Smooth muscle cell (in vitro differentiated cells): ENCODE results near the gene STK39. TPM values are rescaled to one million over a fixed set of nuclear protein-coding genes. Genes with fewer than 3 reads are reported as not detected.
A peak's percentile ranks its signal among the peaks of the same experiment; 100 is the strongest.

ENCODE experiments used
- DNase-seq: peaks from one replicate; lab custom pipeline; 2025; ENCODE audit not compliant: unreplicated experiment; lab: John Stamatoyannopoulos, UW
- H2AFZ ChIP-seq: fragments of 200-600 bp; sonication (generic); 2 replicates; pipeline ENCODE4 v1.6.0; 2016; ENCODE audit warnings: antibody characterized with exemption, low read depth, mild to moderate bottlenecking
- H3F3A ChIP-seq: fragments of 200-600 bp; sonication (generic); 2 replicates; pipeline ENCODE4 v1.6.0; 2017; ENCODE audit warnings: antibody characterized with exemption, low read depth
- H3K27ac ChIP-seq: fragments of 200-600 bp; sonication (generic); 2 replicates; pipeline ENCODE4 v1.5.1; 2016; ENCODE audit warnings: low read depth, mild to moderate bottlenecking
- H3K27me3 ChIP-seq: fragments of 200-600 bp; sonication (generic); 2 replicates; pipeline ENCODE4 v1.6.1; 2016; ENCODE audit warnings: low read depth, mild to moderate bottlenecking
- H3K36me3 ChIP-seq: fragments of 200-600 bp; sonication (generic); 2 replicates; pipeline ENCODE4 v1.5.1; 2016; ENCODE audit warnings: low read depth
- H3K4me1 ChIP-seq: fragments of 200-600 bp; sonication (generic); 2 replicates; pipeline ENCODE4 v1.5.1; 2016; ENCODE audit warnings: low read depth
- H3K4me2 ChIP-seq: fragments of 200-600 bp; sonication (generic); 2 replicates; pipeline ENCODE4 v1.6.0; 2016; ENCODE audit warnings: mild to moderate bottlenecking
- H3K4me3 ChIP-seq: fragments of 200-600 bp; sonication (generic); 2 replicates; pipeline ENCODE4 v1.5.1; 2016; ENCODE audit warnings: mild to moderate bottlenecking
- H3K79me2 ChIP-seq: fragments of 200-600 bp; sonication (generic); 2 replicates; pipeline ENCODE4 v1.6.0; 2016; ENCODE audit warnings: low read depth, mild to moderate bottlenecking
- H3K9ac ChIP-seq: fragments of 200-600 bp; sonication (generic); 2 replicates; pipeline ENCODE4 v1.6.0; 2016; ENCODE audit warnings: low read depth
- H3K9me3 ChIP-seq: fragments of 200-600 bp; sonication (generic); replicated peaks from 2 replicates; pipeline ENCODE4 v1.5.1; 2016; ENCODE audit warnings: low read depth
- H4K20me1 ChIP-seq: fragments of 200-600 bp; sonication (generic); 2 replicates; pipeline ENCODE4 v1.6.0; 2016; ENCODE audit warnings: low read depth
- CTCF ChIP-seq: fragments of 200-600 bp; sonication (generic); IDR thresholded peaks from 2 replicates; pipeline ENCODE4 v1.5.1; 2017; ENCODE audit warnings: borderline replicate concordance, mild to moderate bottlenecking, antibody characterized with exemption; ENCODE audit not compliant: insufficient read depth, poor library complexity, severe bottlenecking
- WGBS: methylation state at CpG from one replicate; pipeline ENCODE4 v1.1.7; 2016; ENCODE audit warnings: low lambda C conversion rate; 5-methylcytosine and 5-hydroxymethylcytosine counted together
- polyA plus RNA-seq: library from polyadenylated mRNA; unstranded; fragments of >200 nt; fragmentation: Nextera tagmentation; extraction: Ambion mirVana; gene quantifications from 2 replicates; pipeline ENCODE4 v1.2.1, GENCODE V29; 2016
- total RNA-seq: library from RNA; depleted of rRNA; stranded (reverse); fragments of >200 nt; gene quantifications from 2 replicates; pipeline ENCODE4 v1.2.3, GENCODE V29; 2014

STK39 gene
- total and polyA plus RNA-seq, 2 experiments from 2014 or later = 21.1 to 37.8 TPM

GRCh38 chr2:168220965-168221819 is 26.2 kb downstream of the STK39 start:
- Histone ChIP-seq H3K27ac (no peak overlapping the region), H4K20me1 (peaks cover 76% of the 10 kb centered on the region), H3K9me3 (no peaks in the 10 kb centered on the region), H3K4me2 (no peak overlapping the region), H3K27me3 (no peaks in the 10 kb centered on the region), H3K9ac (no peak overlapping the region), H2AFZ (no peak overlapping the region), H3F3A (no peaks in the 10 kb centered on the region), H3K36me3 (no peaks in the 10 kb centered on the region), H3K4me3 (no peak overlapping the region), H3K79me2 (peaks cover 36% of the 10 kb centered on the region), H3K4me1 (peaks cover 6% of the 10 kb centered on the region)
- TF ChIP-seq CTCF = no peak
- WGBS = 93% methylated on average over 11 of the region's 11 CpGs
- no peak for DNase-seq

GRCh38 chr2:168217920-168218319 is 29.5 kb downstream of the STK39 start:
- H2AFZ ChIP-seq = no peak overlapping the region
- H3K4me3 ChIP-seq = no peak overlapping the region
- peak overlapping the region; percentile 13 for H3K4me2 ChIP-seq
- DNase-seq = no peak
- peaks cover 40% of the 10 kb centered on the region for H3K79me2 ChIP-seq
- H4K20me1 ChIP-seq = peaks cover 62% of the 10 kb centered on the region
- WGBS = 25% methylated on average over 2 of the region's 2 CpGs
- H3K27ac ChIP-seq = no peak overlapping the region
- H3F3A ChIP-seq = no peaks in the 10 kb centered on the region
- peaks cover 6% of the 10 kb centered on the region for H3K4me1 ChIP-seq
- no peaks in the 10 kb centered on the region for H3K9me3 ChIP-seq
- no peak for TF ChIP-seq CTCF
- no peaks in the 10 kb centered on the region for H3K36me3 ChIP-seq
- H3K9ac ChIP-seq = no peak overlapping the region
- H3K27me3 ChIP-seq = no peaks in the 10 kb centered on the region

GRCh38 chr2:168216351-168217005 is 30.9 kb downstream of the STK39 start:
- peaks cover 63% of the 10 kb centered on the region for H4K20me1 ChIP-seq
- DNase-seq = no peak
- H3K79me2 ChIP-seq = peaks cover 42% of the 10 kb centered on the region
- WGBS = 79% methylated on average over 12 of the region's 12 CpGs
- no peak overlapping the region for H3K4me2 ChIP-seq
- TF ChIP-seq CTCF = no peak
- H3K9ac ChIP-seq = no peak overlapping the region
- no peak overlapping the region for H2AFZ ChIP-seq
- H3K4me1 ChIP-seq = peaks cover 14% of the 10 kb centered on the region
- H3K27me3 ChIP-seq = no peaks in the 10 kb centered on the region
- no peaks in the 10 kb centered on the region for H3K9me3 ChIP-seq
- no peak overlapping the region for H3K27ac ChIP-seq
- no peaks in the 10 kb centered on the region for H3K36me3 ChIP-seq
- no peak overlapping the region for H3K4me3 ChIP-seq
- H3F3A ChIP-seq = no peaks in the 10 kb centered on the region
